Left kidney (tissue), 2 donors: ENCODE measurements around the gene SPON2. TPM values are rescaled to one million over a fixed set of nuclear protein-coding genes. Genes with fewer than 3 reads are reported as not detected.

Experiments
- DNase-seq: peaks from one replicate; pipeline ENCODE4 v3.0.0-alpha.2; 2013
- polyA plus RNA-seq: library from polyadenylated mRNA; unstranded; fragments of 120-200 nt; gene quantifications from one replicate; pipeline ENCODE4 v1.2.1, GENCODE V29; 2013; ENCODE audit not compliant: insufficient read length

Gene SPON2
- polyA plus RNA-seq, 1 donor, result 10.8 TPM

GRCh38 chr4:1195891-1196401 lies 23.6 kb upstream of the SPON2 start:
- DNase-seq, result no peak

GRCh38 chr4:1195109-1195671 lies 22.8 kb upstream of the SPON2 start:
- no peak for DNase-seq

- DNase-seq, result no peak
These were observed 21.9 kb upstream of the SPON2 start for GRCh38 chr4:1194010-1194900.

DNA sequence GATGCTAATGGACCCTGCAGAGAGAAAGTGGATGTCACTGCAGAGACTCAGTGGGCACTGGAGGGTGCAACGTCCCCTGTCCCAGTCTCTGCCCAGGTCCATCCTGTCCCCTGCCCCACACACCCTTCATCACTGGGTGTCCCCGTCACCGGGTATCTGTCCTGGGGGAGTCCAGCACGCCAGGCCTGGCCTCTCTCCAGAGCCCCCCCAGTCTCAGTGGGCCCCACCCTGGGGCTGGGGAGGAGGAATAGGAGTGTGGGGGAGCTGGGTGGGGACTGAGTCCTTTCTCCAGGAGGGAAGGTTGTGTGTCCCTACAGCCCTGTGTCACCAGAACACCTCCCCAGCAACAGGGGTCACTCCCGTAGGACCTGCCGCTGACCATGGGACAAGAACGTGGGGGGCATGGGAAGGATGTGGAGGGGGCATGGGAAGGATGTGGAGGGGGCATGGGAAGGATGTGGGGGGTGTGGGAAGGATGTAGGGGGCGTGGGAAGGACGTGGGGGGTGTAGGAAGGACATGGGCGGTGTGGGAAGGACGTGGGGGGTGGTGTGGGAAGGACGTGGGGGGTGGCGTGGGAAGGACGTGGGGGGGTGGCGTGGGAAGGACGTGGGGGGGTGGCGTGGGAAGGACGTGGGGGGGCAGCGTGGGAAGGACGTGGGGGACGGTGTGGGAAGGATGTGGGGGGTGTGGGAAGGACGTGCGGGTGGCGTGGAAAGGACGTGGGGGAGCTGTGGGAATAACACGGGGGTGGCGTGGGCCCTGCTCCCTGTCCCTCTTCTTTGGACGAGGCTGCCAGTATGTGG lies 21.0 kb upstream of the SPON2 start:
- no peak for DNase-seq

DNA sequence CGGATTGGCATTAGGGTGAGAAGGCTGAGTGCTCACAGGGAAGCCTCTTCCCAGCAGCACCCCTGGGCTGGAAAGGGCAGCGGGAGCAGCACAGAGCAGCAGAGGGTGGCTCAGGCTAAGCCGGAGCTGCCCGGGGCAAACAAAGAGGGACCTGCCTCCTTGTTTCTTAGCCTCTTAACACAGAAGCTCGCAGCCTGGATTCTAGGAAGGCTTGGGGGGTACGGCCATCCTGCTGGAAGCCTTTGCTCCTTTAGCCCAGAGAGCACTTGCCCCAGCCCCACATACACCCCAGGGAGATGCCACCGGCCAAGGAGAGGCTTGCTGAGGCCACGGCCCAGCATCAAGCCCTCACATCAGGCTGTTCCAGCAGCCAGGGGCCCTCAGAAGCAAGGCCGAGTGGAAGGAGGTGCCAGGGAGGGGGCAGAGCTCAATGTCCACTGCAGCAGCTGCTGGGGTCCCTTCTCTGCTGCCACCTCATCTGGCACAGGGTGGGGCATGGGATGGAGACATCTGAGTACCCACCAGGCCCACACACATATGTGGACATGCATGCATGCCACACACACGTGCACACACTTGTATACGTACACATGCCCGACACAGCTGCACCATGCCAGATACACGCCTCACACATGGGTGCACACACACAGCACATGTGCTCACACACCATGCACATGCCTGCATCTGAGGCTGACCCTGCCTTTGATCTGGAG lies 20.3 kb upstream of the SPON2 start:
- DNase-seq, result no peak

DNA sequence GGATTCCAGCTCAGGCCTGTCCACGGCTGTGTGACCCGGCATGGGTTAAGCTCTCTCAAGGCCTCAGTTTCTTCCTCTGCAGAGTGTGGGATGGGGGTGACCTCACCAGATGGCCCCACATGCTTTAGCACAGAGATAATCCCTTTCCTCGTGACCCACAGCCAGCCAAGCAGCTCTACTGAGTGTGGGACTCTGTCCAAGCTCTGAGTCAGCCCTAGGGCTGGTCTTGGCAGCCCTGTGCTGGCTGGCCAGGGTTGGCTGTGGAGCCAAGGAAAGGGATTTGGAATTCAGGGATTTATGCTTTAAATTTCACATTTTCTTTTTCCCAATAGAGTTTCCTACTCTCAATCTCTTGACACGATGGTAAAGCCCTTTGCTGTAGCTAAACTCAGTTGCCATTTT lies 19.7 kb upstream of the SPON2 start:
- DNase-seq, result no peak

DNA sequence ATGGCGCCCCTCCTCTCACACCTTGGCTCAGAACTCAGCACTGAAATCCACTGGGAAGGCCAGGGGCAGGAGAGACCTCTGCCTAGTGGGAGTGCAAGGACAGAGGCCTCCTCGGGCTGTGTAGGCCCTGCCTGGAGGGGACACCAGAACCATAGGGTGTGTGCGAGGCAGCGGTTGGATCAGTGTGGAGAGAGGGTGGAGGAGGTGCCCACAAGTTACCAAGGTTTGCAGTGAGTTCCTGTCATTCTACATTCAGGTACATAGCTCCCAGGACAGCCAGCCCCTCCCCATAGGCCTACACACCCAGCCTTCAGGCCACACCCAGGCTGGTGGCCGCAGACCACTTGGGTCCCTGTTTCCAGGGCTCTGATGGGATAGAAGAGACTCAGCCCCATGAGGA lies 19.2 kb upstream of the SPON2 start:
- DNase-seq, result no peak

GRCh38 chr4:1187182-1187581 lies 14.8 kb upstream of the SPON2 start:
- DNase-seq, result no peak

DNA sequence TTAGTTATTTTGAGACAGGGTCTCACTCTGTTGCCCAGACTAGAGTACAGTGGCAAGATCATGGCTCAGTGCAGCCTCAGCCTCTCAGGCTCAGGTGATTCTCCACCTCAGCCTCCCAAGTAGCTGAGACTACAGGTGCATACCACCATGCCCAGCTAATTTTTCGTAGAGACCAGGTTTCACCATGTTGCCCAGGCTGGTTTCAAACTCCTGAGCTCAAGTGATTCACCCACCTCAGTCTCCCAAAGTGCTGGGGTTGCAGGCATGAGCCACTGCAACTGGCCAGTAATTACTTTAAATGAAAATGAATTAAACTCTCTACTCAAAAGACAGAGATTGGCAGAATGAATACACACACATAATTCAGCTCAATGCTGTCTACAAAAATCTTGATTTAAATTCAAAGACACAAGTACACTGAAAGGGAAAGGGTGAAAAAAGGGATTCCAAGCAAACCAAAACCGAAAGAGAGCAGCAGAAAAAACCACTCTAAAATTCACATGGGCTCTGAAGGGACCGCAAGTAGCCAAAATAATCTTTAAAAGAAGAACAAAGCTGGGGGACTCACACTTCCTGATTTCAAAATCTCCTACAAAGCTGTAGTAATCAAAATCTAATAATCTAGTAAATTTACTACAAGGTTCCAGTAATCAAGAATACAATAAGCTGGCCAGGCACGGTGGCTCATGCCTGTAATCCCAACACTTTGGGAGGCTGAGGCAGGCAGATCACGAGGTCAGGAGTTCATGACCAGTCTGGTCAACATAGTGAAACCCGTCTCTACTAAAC lies 11.8 kb upstream of the SPON2 start:
- DNase-seq, result no peak

DNA sequence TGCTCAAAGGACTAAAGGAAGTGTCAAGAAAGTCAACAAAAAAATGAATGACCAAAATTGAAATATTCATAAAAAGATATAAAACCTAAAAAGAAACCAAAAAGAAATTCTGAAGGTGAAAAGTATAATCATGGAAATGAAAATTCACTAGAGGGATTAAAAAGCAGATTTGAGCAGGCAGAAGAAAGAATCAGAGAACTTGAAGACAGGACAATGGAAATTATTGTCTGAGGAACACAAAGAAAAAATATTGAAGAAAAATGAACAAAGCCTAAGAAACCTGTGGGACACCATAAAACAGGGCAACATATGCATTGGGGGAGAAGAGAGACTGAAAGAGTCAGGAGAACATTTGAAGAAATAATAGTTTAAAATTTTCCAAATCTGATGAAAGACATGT lies 9.9 kb upstream of the SPON2 start:
- no peak for DNase-seq

- DNase-seq, result no peak
These were observed 8.3 kb upstream of the SPON2 start for GRCh38 chr4:1180663-1181062.

GRCh38 chr4:1179976-1180375 lies 7.6 kb upstream of the SPON2 start:
- no peak for DNase-seq

DNA sequence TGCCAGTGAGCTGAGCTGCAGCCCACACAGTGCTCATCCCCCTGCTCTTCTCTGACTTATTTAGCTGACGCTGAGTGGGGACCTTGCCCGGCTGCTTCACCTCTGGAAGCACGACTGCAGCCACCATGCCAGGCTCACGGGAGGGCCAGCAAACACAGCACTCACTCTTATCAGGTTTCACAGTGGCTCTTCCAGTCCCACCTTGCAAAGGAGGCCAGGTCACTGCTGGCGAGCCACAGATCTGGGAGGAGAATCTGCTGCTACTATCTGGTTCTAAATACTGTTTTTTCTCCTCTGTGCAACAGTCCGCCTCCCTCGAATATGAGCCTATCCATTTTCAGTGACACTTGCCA lies 6.7 kb upstream of the SPON2 start:
- no peak for DNase-seq

DNA sequence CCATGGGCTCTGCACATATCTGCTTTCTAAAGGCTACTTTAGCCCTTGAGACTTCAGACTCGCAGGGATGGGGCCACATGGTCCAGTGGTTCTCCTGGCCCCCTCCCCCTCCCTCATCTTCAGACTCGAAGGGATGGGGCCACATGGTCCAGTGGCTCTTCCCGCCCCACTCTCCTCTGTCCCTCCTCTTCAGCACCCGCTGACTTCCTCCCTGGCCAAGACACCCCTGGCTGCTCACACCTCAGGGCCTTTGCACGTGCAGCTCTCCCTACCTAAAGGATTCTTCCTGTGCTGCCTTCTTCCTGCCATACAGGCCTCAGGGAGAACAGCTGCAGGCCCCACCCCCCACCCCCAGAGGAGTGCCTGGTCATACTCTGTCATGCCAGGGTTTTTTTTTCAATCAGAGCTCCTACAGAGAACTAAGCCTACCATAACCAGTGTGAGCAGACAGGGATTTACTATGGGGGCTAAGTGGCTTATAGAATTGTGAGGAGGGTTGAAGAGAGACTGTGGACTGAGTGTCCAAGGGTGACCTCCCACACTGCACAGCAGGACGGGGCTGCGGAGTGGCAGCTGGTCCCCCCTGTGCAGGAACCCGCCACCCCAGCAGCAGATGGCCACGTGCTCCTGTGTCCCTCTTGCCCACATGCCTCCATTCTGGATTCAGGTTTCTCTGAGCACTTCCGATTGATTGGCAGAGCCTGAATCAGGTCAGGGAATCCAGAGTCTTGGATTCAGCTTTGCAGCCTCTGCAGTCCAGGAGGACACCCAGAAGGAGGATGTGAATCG lies 6.1 kb upstream of the SPON2 start:
- DNase-seq, result no peak

GRCh38 chr4:1177274-1178141 lies 5.1 kb upstream of the SPON2 start:
- DNase-seq, result no peak

- DNase-seq, result no peak
These were observed 4.3 kb upstream of the SPON2 start for GRCh38 chr4:1176398-1177273.

- DNase-seq, result no peak
These were observed 3.3 kb upstream of the SPON2 start for GRCh38 chr4:1175635-1176229.
